ENCODE measurements around the gene CAPN14. TPM values are rescaled to one million over a fixed set of nuclear protein-coding genes. Genes with fewer than 3 reads are reported as not detected.

Gene CAPN14
- total RNA-seq, 1 donor from 2014 or later: 0.24 TPM

- Mint-ChIP-seq H3K27ac (ENCODE audit: unreplicated experiment) (no peak overlapping the region), H3K4me3 (ENCODE audit: unreplicated experiment) (no peak overlapping the region), H3K36me3 (ENCODE audit: unreplicated experiment) (peaks cover 32% of the 10 kb centered on the region), H3K27me3 (ENCODE audit: unreplicated experiment) (no peaks in the 10 kb centered on the region), H3K9me3 (ENCODE audit: unreplicated experiment) (no peaks in the 10 kb centered on the region), H3K4me1 (ENCODE audit: unreplicated experiment) (peaks cover 5% of the 10 kb centered on the region)
- TF ChIP-seq, protein P1, sequence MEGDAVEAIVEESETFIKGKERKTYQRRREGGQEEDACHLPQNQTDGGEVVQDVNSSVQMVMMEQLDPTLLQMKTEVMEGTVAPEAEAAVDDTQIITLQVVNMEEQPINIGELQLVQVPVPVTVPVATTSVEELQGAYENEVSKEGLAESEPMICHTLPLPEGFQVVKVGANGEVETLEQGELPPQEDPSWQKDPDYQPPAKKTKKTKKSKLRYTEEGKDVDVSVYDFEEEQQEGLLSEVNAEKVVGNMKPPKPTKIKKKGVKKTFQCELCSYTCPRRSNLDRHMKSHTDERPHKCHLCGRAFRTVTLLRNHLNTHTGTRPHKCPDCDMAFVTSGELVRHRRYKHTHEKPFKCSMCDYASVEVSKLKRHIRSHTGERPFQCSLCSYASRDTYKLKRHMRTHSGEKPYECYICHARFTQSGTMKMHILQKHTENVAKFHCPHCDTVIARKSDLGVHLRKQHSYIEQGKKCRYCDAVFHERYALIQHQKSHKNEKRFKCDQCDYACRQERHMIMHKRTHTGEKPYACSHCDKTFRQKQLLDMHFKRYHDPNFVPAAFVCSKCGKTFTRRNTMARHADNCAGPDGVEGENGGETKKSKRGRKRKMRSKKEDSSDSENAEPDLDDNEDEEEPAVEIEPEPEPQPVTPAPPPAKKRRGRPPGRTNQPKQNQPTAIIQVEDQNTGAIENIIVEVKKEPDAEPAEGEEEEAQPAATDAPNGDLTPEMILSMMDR (IDR thresholded peaks at IDR 0.05): no peak
- DNase-seq (ENCODE audit: extremely low spot score, unreplicated experiment): no peak
Observed at GRCh38 chr2:31259075-31259474, 41.8 kb upstream of the CAPN14 start.

DNA sequence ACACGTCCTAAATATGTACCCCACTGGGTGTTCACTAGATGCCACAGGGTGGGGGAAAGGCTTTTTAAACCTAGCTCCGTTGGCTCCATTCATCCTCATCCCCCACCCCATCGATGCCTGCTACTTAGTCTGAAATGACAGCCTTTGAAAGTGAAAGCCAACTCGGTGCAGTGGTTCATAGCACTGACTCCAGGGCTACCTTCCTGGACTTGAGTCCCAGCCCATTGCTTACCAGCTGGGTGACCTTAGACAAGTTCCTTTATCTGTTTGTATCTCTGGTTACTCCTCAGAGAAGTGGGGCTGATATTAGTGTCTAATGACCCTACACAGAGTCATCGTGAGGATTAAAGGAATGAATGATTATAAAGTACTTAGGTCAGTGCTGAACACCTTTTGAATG, 41.0 kb upstream of the CAPN14 start:
- H3K27me3 Mint-ChIP-seq (ENCODE audit: unreplicated experiment): no peaks in the 10 kb centered on the region
- no peak overlapping the region for H3K4me3 Mint-ChIP-seq (ENCODE audit: unreplicated experiment)
- no peak overlapping the region for H3K27ac Mint-ChIP-seq (ENCODE audit: unreplicated experiment)
- no peaks in the 10 kb centered on the region for H3K9me3 Mint-ChIP-seq (ENCODE audit: unreplicated experiment)
- H3K4me1 Mint-ChIP-seq (ENCODE audit: unreplicated experiment): peaks cover 5% of the 10 kb centered on the region
- peaks cover 32% of the 10 kb centered on the region for H3K36me3 Mint-ChIP-seq (ENCODE audit: unreplicated experiment)
- TF ChIP-seq, protein P1 (IDR thresholded peaks at IDR 0.05): no peak
- no peak for DNase-seq (ENCODE audit: extremely low spot score, unreplicated experiment)

- H3K9me3 Mint-ChIP-seq (ENCODE audit: unreplicated experiment): no peaks in the 10 kb centered on the region
- no peak overlapping the region for H3K27ac Mint-ChIP-seq (ENCODE audit: unreplicated experiment)
- no peak overlapping the region for H3K4me3 Mint-ChIP-seq (ENCODE audit: unreplicated experiment)
- H3K36me3 Mint-ChIP-seq (ENCODE audit: unreplicated experiment): peaks cover 25% of the 10 kb centered on the region
- DNase-seq (ENCODE audit: extremely low spot score, unreplicated experiment): no peak
- peaks cover 5% of the 10 kb centered on the region for H3K4me1 Mint-ChIP-seq (ENCODE audit: unreplicated experiment)
- TF ChIP-seq, protein P1 (IDR thresholded peaks at IDR 0.05): no peak
- no peaks in the 10 kb centered on the region for H3K27me3 Mint-ChIP-seq (ENCODE audit: unreplicated experiment)
Observed at GRCh38 chr2:31256611-31257382, 39.5 kb upstream of the CAPN14 start.

GRCh38 chr2:31255911-31256571, 38.7 kb upstream of the CAPN14 start:
- Mint-ChIP-seq H3K9me3 (ENCODE audit: unreplicated experiment) (no peaks in the 10 kb centered on the region), H3K27me3 (ENCODE audit: unreplicated experiment) (no peaks in the 10 kb centered on the region), H3K36me3 (ENCODE audit: unreplicated experiment) (peaks cover 21% of the 10 kb centered on the region), H3K27ac (ENCODE audit: unreplicated experiment) (no peak overlapping the region), H3K4me1 (ENCODE audit: unreplicated experiment) (peaks cover 5% of the 10 kb centered on the region), H3K4me3 (ENCODE audit: unreplicated experiment) (no peak overlapping the region)
- TF ChIP-seq, protein P1 (IDR thresholded peaks at IDR 0.05): no peak
- DNase-seq (ENCODE audit: extremely low spot score, unreplicated experiment): no peak
